Loucy (cell line): ENCODE measurements around the gene ME3.

ENCODE experiments used
- CTCF ChIP-seq: fragments of 200-600 bp; sonication (generic); conservative IDR thresholded peaks from 2 replicates; pipeline ENCODE4 v1.5.1; 2014; ENCODE audit warnings: mild to moderate bottlenecking, antibody characterized with exemption, low read length
- EZH2phosphoT487 ChIP-seq: fragments of 200-600 bp; IDR thresholded peaks from 2 replicates; pipeline ENCODE4 v1.6.1; 2018; ENCODE audit warnings: antibody characterized with exemption, mild to moderate bottlenecking, moderate library complexity, borderline replicate concordance

GRCh38 chr11:86623736-86624135 is 48.7 kb downstream of the ME3 start:
- TF ChIP-seq CTCF: no peak
- TF ChIP-seq EZH2phosphoT487: no peak
